Uterus (tissue), 2 donors: ENCODE measurements around the gene ARHGAP18.

ENCODE experiments used
- CTCF ChIP-seq, 4 experiments: fragments of 200-600 bp in 2 of 4; fragments of 450-650 bp in 2 of 4; sonication (generic) in 2 of 4; IDR thresholded peaks; one replicate each; pipeline ENCODE4 v1.5.1; 2016 to 2019; ENCODE audit warnings: antibody characterized with exemption in 4 of 4, mild to moderate bottlenecking in 2 of 4, moderate library complexity in 1 of 4
- POLR2A ChIP-seq, 2 donors: fragments of 450-650 bp; IDR thresholded peaks; one replicate each; pipeline ENCODE4 v1.6.1; 2016; ENCODE audit warnings: antibody characterized with exemption in 2 of 2, mild to moderate bottlenecking in 1 of 2, moderate library complexity in 1 of 2

GRCh38 chr6:129754750-129755149, 44.8 kb upstream of the ARHGAP18 start:
- TF ChIP-seq POLR2A (IDR thresholded peaks at IDR 0.05): no peak
- no peak for TF ChIP-seq CTCF (IDR thresholded peaks at IDR 0.05)
